Embryonic facial prominence (tissue), 1 donor: ENCODE results near the gene SCRT2.

Experiments
- DNase-seq: peaks from one replicate; pipeline ENCODE4 v3.0.0-alpha.2; 2016; ENCODE audit errors: extremely low spot score

SCRT2 gene

DNA sequence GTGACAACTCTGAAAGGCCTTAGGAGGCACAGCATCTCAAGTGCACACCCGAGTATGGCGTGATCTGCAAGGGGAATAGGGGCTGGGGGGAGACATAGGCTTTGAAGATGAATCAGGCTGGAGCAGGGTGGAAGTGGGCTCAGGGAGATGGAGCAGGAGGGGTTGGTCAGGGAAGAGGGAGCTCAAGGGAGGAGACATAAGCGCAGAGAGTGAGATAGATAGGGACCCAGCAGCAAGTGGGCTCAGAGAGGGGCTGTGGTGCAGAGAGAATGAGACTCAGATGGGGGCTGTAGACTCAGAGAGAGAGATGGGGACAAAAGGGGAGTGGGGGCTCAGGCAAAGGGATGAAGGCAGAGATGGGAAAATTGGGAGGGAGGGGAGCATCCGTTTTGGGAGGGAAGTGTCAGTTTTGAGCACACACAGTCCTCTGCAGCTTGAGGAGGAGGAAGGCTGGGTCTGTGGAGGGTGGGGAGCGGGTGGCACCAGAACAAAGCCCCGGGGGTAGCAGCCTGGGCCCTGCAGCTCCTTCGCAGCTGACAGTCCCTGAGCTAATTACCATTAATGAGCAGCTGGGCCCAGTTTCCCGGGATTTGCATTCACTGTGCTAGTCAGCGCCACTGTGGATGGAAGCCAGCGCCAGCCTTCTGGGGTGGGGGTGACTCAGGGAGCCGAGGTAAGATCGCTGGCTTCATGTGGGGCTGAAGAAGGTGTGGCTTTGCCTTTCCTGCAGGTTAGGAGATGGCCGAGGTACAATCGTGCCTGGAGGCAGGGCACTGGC is 41.3 kb downstream of the SCRT2 start:
- no peak for DNase-seq

GRCh38 chr20:631101-631500 is 44.5 kb downstream of the SCRT2 start:
- DNase-seq: no peak

GRCh38 chr20:626579-626978 is 49.0 kb downstream of the SCRT2 start:
- DNase-seq: no peak

- no peak for DNase-seq
These were observed 50.2 kb downstream of the SCRT2 start for GRCh38 chr20:625360-625932.

DNA sequence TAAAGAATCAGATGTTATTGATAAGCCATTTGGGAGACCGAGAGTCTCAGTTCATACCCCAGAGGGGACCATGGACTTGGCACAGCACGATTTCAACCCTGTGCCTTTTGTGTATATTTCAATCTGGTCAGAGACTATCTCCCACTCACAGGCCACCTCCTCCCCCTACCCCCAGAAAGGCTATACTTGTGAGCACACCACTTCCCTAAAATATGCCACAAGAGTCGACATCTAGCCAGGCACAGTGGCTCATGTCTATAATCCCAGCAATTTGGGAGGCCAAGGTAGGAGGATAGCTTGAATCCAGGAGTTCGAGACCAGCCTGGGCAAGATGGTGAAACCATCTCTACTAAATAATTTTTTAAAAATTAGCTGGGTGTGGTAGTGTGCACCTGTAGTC is 51.9 kb downstream of the SCRT2 start:
- no peak for DNase-seq

GRCh38 chr20:623021-623420 is 52.6 kb downstream of the SCRT2 start:
- DNase-seq: no peak

DNA sequence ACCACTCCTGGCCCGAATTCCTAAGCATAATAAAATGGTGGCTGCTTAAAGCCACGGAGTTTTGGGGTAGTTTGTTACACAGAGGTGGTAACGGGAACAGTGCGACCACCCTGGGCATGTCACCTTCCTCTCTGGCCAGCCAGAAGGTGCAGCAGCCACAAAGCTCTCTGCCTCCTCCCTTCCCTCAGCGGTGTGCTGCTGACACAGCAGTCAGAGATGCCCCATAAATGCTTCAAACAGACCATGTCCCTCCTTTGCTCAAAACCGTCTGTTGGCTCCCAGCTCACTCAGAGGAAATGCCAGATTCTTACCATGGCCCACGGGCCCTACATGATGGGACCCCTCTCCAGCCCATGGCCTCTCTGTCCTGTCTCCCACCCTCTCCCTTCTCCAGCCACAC is 53.4 kb downstream of the SCRT2 start:
- DNase-seq: no peak

GRCh38 chr20:621125-621756 is 54.4 kb downstream of the SCRT2 start:
- no peak for DNase-seq

DNA sequence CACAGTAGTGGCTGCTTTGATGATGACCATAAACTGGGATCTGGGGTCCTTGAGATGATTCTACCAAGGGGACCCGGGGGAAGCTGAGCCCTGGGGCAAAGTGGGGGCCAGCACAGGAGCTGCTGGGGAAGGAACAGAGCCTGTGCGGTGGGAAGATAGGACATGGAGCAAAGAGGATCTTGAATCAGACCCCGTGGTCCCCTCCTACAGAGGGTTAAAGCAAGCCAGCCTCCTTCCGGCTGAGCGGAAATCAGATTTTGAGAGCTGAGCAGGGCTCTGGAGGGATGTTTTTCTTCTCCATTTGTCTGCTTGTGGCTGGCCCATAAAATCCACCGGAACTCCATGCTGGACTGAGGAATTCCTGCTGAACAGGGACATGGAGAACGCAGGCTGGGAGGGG is 55.4 kb downstream of the SCRT2 start:
- no peak for DNase-seq

DNA sequence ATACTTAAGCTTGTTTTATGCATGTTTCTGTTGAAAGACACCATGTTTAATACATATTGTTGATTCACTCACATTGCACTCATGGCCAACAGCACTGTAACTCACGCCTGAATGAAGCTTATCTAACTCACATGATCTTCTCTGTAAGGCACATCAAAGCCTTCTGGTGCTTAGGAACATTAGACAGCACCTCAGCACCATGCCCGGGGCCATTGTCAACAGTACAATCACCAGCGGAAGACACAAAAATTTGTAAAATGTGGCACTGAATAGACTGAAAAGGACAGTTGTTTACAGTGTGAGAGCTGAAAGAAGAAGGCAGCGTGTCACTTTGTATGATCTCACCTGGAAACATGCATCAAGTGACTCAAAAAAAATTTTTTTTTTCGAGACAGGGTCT is 56.6 kb downstream of the SCRT2 start:
- no peak for DNase-seq

DNA sequence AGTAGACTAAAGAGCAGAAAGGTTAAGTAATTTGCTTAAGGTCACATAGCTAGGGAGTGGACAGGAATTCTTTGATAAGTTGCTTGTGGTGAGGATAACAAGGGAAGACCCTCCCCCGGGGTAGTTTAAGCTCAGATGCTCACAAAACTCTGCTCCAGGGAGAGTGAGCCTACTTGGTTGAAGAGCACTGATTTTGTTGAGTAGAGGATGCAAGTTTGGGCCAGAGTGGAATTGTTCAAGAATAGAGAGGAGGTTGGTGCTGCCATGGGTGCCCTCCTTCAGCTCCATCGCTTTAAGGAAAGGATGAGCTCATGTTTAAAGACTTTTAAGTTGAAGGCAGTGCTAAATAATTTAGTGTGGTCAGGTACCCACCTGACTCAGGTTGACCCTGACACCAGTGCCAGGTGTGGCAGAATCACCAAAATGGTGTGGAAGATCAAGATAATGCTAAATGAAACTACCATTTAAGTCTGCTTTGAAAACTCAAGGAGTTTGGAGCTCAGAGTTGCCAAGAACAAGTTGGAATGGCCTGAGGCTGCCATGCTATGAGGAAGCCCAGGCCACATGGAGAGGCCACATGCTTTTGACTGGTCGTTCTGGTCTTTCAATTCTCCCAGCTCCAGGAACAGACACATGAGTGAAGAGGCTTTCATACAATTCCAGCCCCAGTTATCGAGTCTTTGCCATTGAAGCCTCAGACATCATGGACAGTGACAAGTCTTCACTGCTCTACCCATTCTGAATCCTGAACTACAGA is 57.5 kb downstream of the SCRT2 start:
- DNase-seq: no peak

DNA sequence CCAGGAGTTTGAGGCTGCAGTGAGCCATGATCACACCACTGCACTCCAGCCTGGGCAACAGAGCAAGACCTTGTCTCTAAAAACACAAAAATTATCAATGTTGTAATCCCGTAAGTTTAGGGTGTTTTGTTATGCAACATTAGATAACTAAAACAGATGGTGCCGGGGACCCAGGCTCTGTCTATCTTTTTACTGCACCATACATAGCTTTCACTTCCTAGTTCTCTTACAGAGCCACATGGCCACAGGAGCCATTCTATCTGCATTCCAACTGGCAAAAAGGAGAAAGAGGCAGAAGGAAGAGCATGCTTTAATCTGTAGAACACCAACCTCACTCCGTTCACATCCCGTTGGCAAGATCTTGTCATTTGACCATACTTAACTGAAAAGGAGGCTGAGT is 60.1 kb downstream of the SCRT2 start:
- DNase-seq: no peak

GRCh38 chr20:611843-612185 is 63.8 kb downstream of the SCRT2 start:
- DNase-seq: no peak
